SU-DHL-6 (cell line): ENCODE results near the gene FURIN.

Source experiments
- H2AFZ ChIP-seq: fragments of 200-600 bp; sonication (generic); 2 replicates; pipeline ENCODE4 v1.6.1; 2014; ENCODE audit warnings: low read depth, mild to moderate bottlenecking, moderate library complexity, mixed read lengths, antibody characterized with exemption, low read length; ENCODE audit not compliant: severe bottlenecking
- H3F3A ChIP-seq: fragments of 200-600 bp; shearing (Covaris generic); 2 replicates; pipeline ENCODE4 v1.6.0; 2016; ENCODE audit warnings: antibody characterized with exemption, mild to moderate bottlenecking; ENCODE audit not compliant: insufficient read depth
- H3K27ac ChIP-seq: fragments of 200-600 bp; sonication (generic); 2 replicates; pipeline ENCODE4 v1.5.1; 2016; ENCODE audit warnings: low read depth, mild to moderate bottlenecking, low read length, moderate library complexity, mixed read lengths
- H3K27me3 ChIP-seq: fragments of 200-600 bp; sonication (generic), shearing (Covaris generic); 2 replicates; pipeline ENCODE4 v1.6.0; 2014; ENCODE audit warnings: mild to moderate bottlenecking, low read length
- H3K36me3 ChIP-seq: fragments of 200-600 bp; sonication (generic); 2 replicates; pipeline ENCODE4 v1.6.1; 2014; ENCODE audit warnings: mild to moderate bottlenecking, low read length, mixed read lengths
- H3K4me2 ChIP-seq: fragments of 300-600, 200-600 bp; shearing (Covaris generic), sonication (generic); 2 replicates; pipeline ENCODE4 v1.6.0; 2014; ENCODE audit warnings: low read length, low read depth, mild to moderate bottlenecking; ENCODE audit not compliant: poor library complexity, severe bottlenecking
- H3K4me3 ChIP-seq: fragments of 200-600 bp; sonication (generic); 2 replicates; pipeline ENCODE4 v1.5.1; 2014; ENCODE audit warnings: antibody characterized with exemption, low read length, mild to moderate bottlenecking, mixed read lengths; ENCODE audit not compliant: insufficient read depth, poor library complexity, severe bottlenecking
- H3K79me2 ChIP-seq: fragments of 200-600 bp; sonication (generic); 2 replicates; pipeline ENCODE4 v1.6.1; 2014; ENCODE audit warnings: mild to moderate bottlenecking, low read length, moderate library complexity; ENCODE audit not compliant: insufficient read depth
- H3K9ac ChIP-seq: fragments of 200-600 bp; sonication (generic); 2 replicates; pipeline ENCODE4 v1.7.0; 2014; ENCODE audit warnings: mild to moderate bottlenecking, low read length
- H3K9me2 ChIP-seq: fragments of 200-600 bp; sonication (generic); replicated peaks from 2 replicates; pipeline ENCODE4 v1.6.1; 2014; ENCODE audit warnings: low read length; ENCODE audit not compliant: insufficient read depth
- H3K9me3 ChIP-seq: fragments of 200-600 bp; sonication (generic); 2 replicates; pipeline ENCODE4 v1.6.1; 2014; ENCODE audit warnings: low read length, mixed read lengths; ENCODE audit not compliant: insufficient read depth
- H4K20me1 ChIP-seq: fragments of 200-600 bp; sonication (generic); 2 replicates; pipeline ENCODE4 v1.6.1; 2014; ENCODE audit warnings: low read depth, mild to moderate bottlenecking, antibody characterized with exemption, low read length, moderate library complexity, mixed read lengths
- CTCF ChIP-seq: fragments of 200-600 bp; sonication (generic); IDR thresholded peaks from one replicate; pipeline ENCODE4 v1.5.1; 2017; ENCODE audit warnings: antibody characterized with exemption, mild to moderate bottlenecking, low read length, moderate library complexity; ENCODE audit not compliant: insufficient read depth, poor library complexity, severe bottlenecking
- EZH2phosphoT487 ChIP-seq: fragments of 200-600 bp; sonication (generic), shearing (Covaris generic); conservative IDR thresholded peaks from 2 replicates; pipeline ENCODE4 v1.6.1; 2018; ENCODE audit warnings: mild to moderate bottlenecking, antibody characterized with exemption, low read length, moderate library complexity, mixed read lengths

The FURIN gene

DNA sequence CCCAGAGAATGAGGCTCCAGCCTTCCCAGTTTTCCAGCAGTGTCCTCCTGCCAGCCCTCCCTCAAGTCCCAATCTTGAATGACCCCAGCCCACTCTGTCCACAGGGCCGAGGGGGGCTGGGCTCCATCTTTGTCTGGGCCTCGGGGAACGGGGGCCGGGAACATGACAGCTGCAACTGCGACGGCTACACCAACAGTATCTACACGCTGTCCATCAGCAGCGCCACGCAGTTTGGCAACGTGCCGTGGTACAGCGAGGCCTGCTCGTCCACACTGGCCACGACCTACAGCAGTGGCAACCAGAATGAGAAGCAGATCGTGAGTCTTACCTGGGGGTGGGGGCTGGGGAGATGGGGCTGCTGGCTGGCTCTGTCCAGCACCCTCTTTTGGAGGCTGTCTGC lies 10.3 kb downstream of the FURIN start:
- H4K20me1 ChIP-seq = no peaks in the 10 kb centered on the region
- no peak overlapping the region for H3K4me2 ChIP-seq

GRCh38 chr15:90879730-90880366 lies 11.5 kb downstream of the FURIN start:
- no peak overlapping the region for H3K27ac ChIP-seq
- no peaks in the 10 kb centered on the region for H3K9me2 ChIP-seq
- no peaks in the 10 kb centered on the region for H3F3A ChIP-seq
- no peak overlapping the region for H3K4me3 ChIP-seq
- no peak overlapping the region for H2AFZ ChIP-seq
- no peaks in the 10 kb centered on the region for H4K20me1 ChIP-seq
- no peaks in the 10 kb centered on the region for H3K79me2 ChIP-seq
- H3K9ac ChIP-seq = no peak overlapping the region
- no peaks in the 10 kb centered on the region for H3K27me3 ChIP-seq
- H3K9me3 ChIP-seq = no peaks in the 10 kb centered on the region
- no peak overlapping the region for H3K4me2 ChIP-seq
- TF ChIP-seq EZH2phosphoT487 = no peak
- TF ChIP-seq CTCF = no peak
- H3K36me3 ChIP-seq = no peaks in the 10 kb centered on the region

More for the DNA sequence above, 10.3 kb downstream of the FURIN start:
- no peak overlapping the region for H3K9ac ChIP-seq
- no peaks in the 10 kb centered on the region for H3F3A ChIP-seq
- H3K27ac ChIP-seq = no peak overlapping the region
- TF ChIP-seq CTCF = no peak
- TF ChIP-seq EZH2phosphoT487 = no peak
- no peaks in the 10 kb centered on the region for H3K9me2 ChIP-seq
- H3K79me2 ChIP-seq = no peaks in the 10 kb centered on the region
- no peak overlapping the region for H2AFZ ChIP-seq
- no peak overlapping the region for H3K4me3 ChIP-seq
- H3K36me3 ChIP-seq = no peaks in the 10 kb centered on the region
- no peaks in the 10 kb centered on the region for H3K9me3 ChIP-seq
- no peaks in the 10 kb centered on the region for H3K27me3 ChIP-seq

GRCh38 chr15:90880381-90881145 lies 12.2 kb downstream of the FURIN start:
- Histone ChIP-seq H3F3A (no peaks in the 10 kb centered on the region), H3K4me3 (no peak overlapping the region), H3K4me2 (no peak overlapping the region), H3K9ac (no peak overlapping the region), H3K27me3 (no peaks in the 10 kb centered on the region), H3K9me3 (no peaks in the 10 kb centered on the region), H4K20me1 (no peaks in the 10 kb centered on the region), H3K9me2 (no peaks in the 10 kb centered on the region), H3K79me2 (no peaks in the 10 kb centered on the region), H3K27ac (no peak overlapping the region), H3K36me3 (no peaks in the 10 kb centered on the region), H2AFZ (no peak overlapping the region)
- TF ChIP-seq CTCF (no peak), EZH2phosphoT487 (no peak)
